Immature natural killer cell (primary cell): ENCODE data around the gene TMEM205. TPM values are rescaled to one million over a fixed set of nuclear protein-coding genes. Genes with fewer than 3 reads are reported as not detected.
A peak's percentile ranks its signal among the peaks of the same experiment; 100 is the strongest.

Source experiments
- DNase-seq, 3 donors: peaks; one replicate each; pipeline ENCODE4 v3.0.0; 2022; ENCODE audit warnings: mixed read lengths in 1 of 3
- H3K27ac Mint-ChIP-seq, 6 donors: one replicate each; pipeline ENCODE4 v1.8.0; 2020; ENCODE audit warnings: mixed read lengths in 6 of 6, mild to moderate bottlenecking in 5 of 6, inconsistent platforms in 4 of 6, moderate library complexity in 3 of 6
- H3K27me3 Mint-ChIP-seq, 3 donors: one replicate each; pipeline ENCODE4 v1.8.0; 2020 to 2021; ENCODE audit warnings: low read depth in 3 of 3, mild to moderate bottlenecking in 3 of 3, mixed read lengths in 3 of 3, moderate library complexity in 3 of 3, inconsistent platforms in 1 of 3
- H3K36me3 Mint-ChIP-seq, 3 donors: one replicate each; pipeline ENCODE4 v1.8.0; 2020; ENCODE audit warnings: mixed read lengths in 3 of 3, inconsistent platforms in 2 of 3, mild to moderate bottlenecking in 2 of 3
- H3K4me1 Mint-ChIP-seq, 2 donors: one replicate each; pipeline ENCODE4 v1.8.0; 2020; ENCODE audit warnings: inconsistent platforms in 2 of 2, mild to moderate bottlenecking in 2 of 2, mixed read lengths in 2 of 2, moderate library complexity in 1 of 2
- H3K4me3 Mint-ChIP-seq, 5 donors: one replicate each; pipeline ENCODE4 v1.8.0; 2020; ENCODE audit warnings: mild to moderate bottlenecking in 5 of 5, mixed read lengths in 5 of 5, inconsistent platforms in 3 of 5, moderate library complexity in 3 of 5
- H3K9me3 Mint-ChIP-seq, 6 donors: one replicate each; pipeline ENCODE4 v1.8.0; 2020; ENCODE audit warnings: mild to moderate bottlenecking in 6 of 6, mixed read lengths in 6 of 6, inconsistent platforms in 4 of 6, moderate library complexity in 3 of 6
- polyA plus RNA-seq, 3 donors: library from polyadenylated mRNA; unstranded; fragments of 300-500 nt; fragmentation: Illumina TruSeq; gene quantifications; one replicate each; pipeline ENCODE4 v1.2.3, GENCODE V29; 2021

Gene TMEM205
- polyA plus RNA-seq, 3 donors from 2014 or later, result 73.3 to 91.2 (median 81.4) TPM

DNA sequence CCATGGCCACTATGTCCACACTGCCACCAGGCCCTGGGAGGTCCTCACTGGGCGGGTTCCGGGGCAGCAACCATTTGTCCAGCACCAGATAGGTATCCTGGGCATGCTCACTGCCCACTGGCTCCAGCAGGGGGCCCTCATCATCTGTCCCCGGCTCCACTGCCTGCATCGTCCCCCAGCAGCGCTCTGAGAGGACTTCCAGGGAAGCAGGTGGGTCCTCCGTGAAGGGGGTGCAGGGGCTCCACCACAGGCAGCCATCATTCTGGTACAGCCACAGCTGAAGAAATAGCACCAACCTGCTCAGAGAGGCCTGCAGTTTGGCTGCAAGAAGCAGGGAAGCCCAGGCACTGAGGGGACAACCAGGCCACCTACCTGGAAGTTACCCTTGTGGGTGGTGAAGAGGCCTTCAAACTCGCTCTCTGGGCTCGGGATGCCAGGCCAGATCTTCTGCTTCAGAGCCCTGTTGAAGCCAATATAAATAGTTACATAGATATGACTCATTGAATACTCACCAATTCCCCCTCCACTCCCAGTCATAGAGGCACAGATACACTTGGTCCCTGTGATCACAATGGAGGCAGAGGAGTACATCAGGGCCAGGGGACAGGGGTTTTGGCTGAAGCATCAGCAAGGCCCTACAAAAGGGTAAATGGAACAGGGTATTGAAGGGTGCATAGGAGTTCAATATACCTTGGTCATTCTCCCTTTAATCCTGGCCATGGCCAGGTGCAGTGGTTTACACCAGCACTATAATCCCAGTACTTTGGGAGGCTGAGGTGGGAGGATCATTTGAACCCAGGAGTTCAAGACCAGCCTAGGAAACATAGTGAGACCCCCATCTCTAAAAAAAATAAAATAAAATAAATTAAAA, 32.5 kb upstream of the TMEM205 start:
- Mint-ChIP-seq H3K4me1 (peaks cover 28 to 37% of the 10 kb centered on the region in 2 donors), H3K4me3 (peak overlapping the region in 3 of 5 donors; percentile 17 to 50 (median 21))

DNA sequence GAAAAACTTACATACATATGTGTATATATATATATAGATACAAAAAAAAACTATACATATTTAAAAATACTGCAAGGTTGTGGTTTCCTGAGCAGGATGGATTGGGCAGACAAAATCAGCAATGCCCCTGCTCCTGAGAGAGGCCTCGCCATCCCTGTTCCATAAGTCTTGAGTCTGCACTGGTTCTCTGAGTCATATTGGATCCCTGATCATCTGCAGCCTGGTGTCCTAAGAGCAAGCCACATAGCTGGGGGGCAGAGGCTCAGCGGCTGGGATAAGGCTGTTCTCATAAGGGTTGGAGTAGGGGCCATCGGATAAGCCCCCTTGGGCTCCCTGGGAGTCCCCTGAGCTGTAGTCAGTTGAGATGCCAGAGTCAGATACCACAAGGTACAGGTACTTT, 31.7 kb upstream of the TMEM205 start:
- Mint-ChIP-seq H3K9me3 (no peaks in the 10 kb centered on the region), H3K4me3 (no peak overlapping the region), H3K4me1 (peaks cover 25 to 39% of the 10 kb centered on the region in 2 donors), H3K36me3 (peaks cover 4% of the 10 kb centered on the region in 3 donors), H3K27ac (peak overlapping the region in 1 of 6 donors; percentile 64), H3K27me3 (peaks cover 9 to 19% (median 16%) of the 10 kb centered on the region in 3 donors)
- no peak for DNase-seq

More for the DNA sequence above, 32.5 kb upstream of the TMEM205 start:
- peaks cover 4% of the 10 kb centered on the region in 3 donors for H3K36me3 Mint-ChIP-seq
- no peaks in the 10 kb centered on the region for H3K9me3 Mint-ChIP-seq
- DNase-seq, result no peak
- H3K27me3 Mint-ChIP-seq, result peaks cover 9 to 22% (median 16%) of the 10 kb centered on the region in 3 donors
- H3K27ac Mint-ChIP-seq, result peak overlapping the region in 1 of 6 donors; percentile 44

DNA sequence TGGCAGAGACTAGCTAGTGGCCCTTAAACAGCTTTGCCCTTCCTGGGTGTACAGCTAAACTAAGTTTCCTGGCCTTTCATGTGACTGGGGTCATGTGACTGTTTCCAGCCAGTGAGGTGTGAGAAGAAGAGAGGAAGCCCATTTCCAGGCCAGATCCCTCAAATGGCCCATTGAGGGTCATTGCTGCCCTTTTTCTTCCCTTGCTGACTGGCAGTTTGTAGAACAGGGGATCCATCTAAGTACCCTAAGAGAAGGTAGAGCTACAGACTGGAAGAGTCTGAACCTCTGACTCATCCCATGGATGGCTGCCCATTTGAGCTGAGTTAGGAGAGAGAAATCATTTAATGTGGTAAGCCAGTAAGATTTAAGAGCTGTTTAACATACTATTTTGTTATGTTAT, 31.2 kb upstream of the TMEM205 start:
- peak overlapping the region; percentile 18 to 87 (median 72) for H3K27ac Mint-ChIP-seq
- H3K4me1 Mint-ChIP-seq, result peaks cover 21 to 36% of the 10 kb centered on the region in 2 donors
- H3K27me3 Mint-ChIP-seq, result peaks cover 9 to 15% (median 13%) of the 10 kb centered on the region in 3 donors
- no peaks in the 10 kb centered on the region for H3K9me3 Mint-ChIP-seq
- H3K36me3 Mint-ChIP-seq, result peaks cover 4% of the 10 kb centered on the region in 3 donors
- DNase-seq, result no peak
- H3K4me3 Mint-ChIP-seq, result peak overlapping the region in 4 of 5 donors; percentile 3 to 64 (median 47)

DNA sequence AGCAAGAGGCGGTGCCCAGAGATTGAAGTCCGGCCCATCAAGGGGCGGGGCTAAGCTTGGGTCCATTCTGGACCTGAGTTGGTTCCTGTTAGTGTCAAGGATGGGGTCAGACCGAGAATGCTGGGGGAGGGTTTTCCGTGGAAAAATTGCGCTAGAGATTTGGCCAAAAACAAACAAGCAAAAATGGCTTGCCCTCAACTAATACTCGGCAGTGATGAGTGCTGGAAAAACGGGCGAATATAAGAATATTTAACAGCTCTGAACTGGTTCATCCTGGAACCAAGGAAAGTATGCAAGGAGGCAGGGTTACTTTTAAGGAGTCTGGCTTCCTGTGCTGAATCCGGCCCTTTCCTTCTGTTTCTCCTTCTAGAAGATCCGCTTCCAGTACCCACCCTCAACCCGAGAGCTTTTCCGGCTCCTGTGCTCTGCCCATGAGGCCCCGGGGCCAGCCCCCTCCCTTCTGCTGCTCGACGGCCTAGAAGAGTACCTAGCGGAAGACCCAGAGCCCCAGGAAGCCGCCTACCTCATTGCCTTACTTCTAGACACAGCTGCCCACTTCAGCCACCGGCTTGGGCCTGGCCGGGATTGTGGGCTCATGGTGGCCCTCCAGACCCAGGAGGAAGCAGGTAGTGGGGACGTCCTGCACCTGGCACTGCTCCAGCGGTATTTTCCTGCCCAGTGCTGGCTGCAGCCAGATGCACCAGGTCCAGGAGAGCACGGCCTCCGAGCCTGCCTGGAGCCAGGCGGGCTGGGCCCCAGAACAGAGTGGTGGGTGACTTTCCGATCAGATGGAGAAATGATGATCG, 29.3 kb upstream of the TMEM205 start:
- peaks cover 8 to 11% (median 11%) of the 10 kb centered on the region in 3 donors for H3K36me3 Mint-ChIP-seq
- no peaks in the 10 kb centered on the region for H3K27me3 Mint-ChIP-seq
- H3K4me3 Mint-ChIP-seq, result no peak overlapping the region
- peak; percentile 59 to 68 (median 68) for DNase-seq
- H3K9me3 Mint-ChIP-seq, result no peaks in the 10 kb centered on the region
- no peak overlapping the region for H3K27ac Mint-ChIP-seq
- peaks cover 5 to 19% of the 10 kb centered on the region in 2 donors for H3K4me1 Mint-ChIP-seq

DNA sequence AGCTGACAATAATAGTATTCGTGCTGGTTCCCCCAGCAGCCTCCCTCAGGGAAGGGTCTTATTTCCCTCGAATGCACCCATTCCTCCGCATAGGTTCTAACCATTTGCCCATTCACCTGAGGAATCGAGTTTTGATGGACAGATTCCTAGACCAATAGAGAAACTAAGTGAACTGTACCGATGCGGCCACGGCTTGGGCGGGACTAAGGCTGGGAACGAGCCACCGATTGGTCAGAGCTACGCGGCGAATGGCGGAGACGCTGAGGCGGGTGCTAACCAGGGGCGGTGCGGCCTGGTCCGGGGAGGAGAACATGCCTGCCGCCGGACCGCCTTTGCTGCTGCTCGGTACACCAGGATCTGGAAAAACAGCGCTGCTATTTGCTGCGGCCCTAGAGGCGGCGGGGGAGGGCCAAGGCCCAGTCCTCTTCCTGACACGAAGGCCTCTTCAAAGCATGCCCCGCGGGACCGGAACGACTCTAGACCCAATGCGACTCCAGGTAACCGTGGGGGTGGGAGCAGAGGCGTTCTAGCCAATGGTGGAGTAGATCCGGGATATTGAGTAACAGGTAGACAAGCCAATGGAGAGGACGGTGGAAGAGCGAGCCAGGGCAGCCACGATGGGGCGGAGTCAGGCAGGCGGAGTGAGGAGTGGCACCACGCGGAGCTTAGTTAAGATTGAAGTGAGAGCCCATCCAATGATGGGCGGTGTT, 28.5 kb upstream of the TMEM205 start, which contains the start of gene SWSAP1:
SWSAP1 (plus strand) TSS at position 234 of the 710 bp plus-strand sequence; CDS start at position 249, 15 bp downstream.
- Mint-ChIP-seq H3K9me3 (no peaks in the 10 kb centered on the region), H3K4me1 (peaks cover 0 to 14% of the 10 kb centered on the region in 2 donors), H3K4me3 (peak within 1 kb of the TSS in 1 of 5 donors; percentile 38), H3K27me3 (no peaks in the 10 kb centered on the region), H3K36me3 (peaks cover 8 to 12% (median 11%) of the 10 kb centered on the region in 3 donors), H3K27ac (no peak within 1 kb of the TSS)
- DNase-seq, result peak; percentile 98 to 99 (median 99)

DNA sequence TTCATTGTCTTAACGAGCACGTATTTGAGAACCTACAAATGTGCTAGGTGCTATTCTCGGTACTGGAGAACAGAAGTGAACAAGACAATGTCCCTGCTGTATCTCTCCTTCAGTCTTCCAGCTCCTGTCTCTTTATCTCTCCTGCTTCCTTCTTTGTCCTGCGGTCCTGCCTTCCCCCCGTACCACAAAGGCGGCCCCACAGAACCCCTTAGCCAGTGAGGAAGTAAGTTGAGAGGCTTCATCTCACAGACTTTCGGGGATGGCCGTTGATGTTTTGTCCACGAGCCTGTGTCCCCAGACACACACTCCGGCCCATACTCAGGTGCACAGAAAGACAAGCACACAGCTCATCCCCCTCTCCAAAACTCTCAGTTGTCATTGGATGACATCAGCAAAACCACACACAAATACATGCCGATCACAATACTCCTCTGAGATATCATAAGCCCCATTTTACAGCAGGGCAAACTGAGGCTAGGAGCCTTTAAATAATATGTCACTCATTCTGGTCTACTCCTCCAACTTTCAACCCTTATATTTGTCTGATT, 27.9 kb upstream of the TMEM205 start:
- DNase-seq, result no peak

DNA sequence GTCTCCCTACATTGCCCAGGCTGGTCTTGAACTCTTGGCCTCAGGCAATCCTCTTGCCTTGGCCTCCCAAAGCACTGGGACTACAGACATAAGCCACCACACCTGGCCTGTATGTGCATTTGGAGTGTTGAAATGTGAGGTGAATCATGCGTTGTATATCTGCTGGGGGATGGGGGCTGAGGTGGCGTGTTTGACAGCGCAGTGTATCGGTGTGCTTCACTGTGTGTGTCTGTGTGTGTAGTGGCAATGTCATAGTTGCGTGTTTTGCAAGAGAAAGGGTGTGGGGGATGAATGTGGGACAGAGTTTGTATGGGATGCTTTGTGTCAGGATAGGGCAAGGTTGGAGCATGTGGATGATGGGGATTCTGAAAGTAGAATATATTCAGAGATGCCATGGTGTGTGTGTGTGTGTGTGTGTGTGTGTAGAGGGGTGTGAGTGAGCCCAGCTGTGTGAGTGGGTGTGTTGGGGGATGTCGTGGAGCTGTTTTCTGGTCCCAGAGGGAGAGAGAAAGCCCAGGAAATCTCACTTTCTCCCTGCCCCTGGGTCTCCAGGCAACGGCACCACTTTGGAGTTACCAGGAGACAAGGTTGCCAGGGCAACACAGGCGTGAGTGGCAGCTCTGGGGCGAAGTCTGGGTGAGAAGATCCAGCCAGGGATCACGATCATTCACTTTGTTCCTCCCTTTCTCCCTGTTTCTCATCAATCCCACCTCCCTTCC, 27.3 kb upstream of the TMEM205 start:
- Mint-ChIP-seq H3K9me3 (no peaks in the 10 kb centered on the region), H3K4me3 (peak overlapping the region in 3 of 5 donors; percentile 15 to 57 (median 38)), H3K27me3 (peaks cover 0 to 2% (median 0%) of the 10 kb centered on the region in 3 donors), H3K4me1 (peaks cover 0 to 14% of the 10 kb centered on the region in 2 donors), H3K36me3 (peaks cover 11 to 16% (median 11%) of the 10 kb centered on the region in 3 donors), H3K27ac (peak overlapping the region in 2 of 6 donors; percentile 29 to 55)
- no peak for DNase-seq

More for the DNA sequence above, 27.9 kb upstream of the TMEM205 start:
- Mint-ChIP-seq H3K36me3 (peaks cover 11 to 16% (median 11%) of the 10 kb centered on the region in 3 donors), H3K4me1 (peaks cover 0 to 14% of the 10 kb centered on the region in 2 donors), H3K27me3 (no peaks in the 10 kb centered on the region), H3K4me3 (no peak overlapping the region), H3K9me3 (no peaks in the 10 kb centered on the region), H3K27ac (no peak overlapping the region)

DNA sequence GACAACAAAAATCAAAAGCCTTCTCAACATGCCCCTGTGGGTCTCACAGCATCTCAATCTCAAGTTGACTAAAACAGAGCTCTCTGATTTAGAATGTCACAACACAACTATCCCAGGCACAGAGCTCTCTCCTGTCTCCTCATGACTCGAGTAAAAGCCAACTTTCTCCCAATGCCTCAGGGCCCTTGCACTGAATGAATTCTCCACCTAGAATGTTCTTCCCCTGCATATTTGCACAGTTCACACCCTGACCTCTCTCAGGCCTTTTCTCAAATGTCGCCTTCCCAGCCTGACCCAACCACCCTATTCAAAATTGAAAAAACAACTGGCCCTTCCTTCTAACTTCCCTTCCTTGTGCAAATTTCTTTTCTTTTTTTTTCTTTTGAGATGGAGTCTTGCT, 24.7 kb upstream of the TMEM205 start:
- Mint-ChIP-seq H3K9me3 (no peaks in the 10 kb centered on the region), H3K4me1 (peaks cover 0 to 5% of the 10 kb centered on the region in 2 donors), H3K27ac (no peak overlapping the region)

DNA sequence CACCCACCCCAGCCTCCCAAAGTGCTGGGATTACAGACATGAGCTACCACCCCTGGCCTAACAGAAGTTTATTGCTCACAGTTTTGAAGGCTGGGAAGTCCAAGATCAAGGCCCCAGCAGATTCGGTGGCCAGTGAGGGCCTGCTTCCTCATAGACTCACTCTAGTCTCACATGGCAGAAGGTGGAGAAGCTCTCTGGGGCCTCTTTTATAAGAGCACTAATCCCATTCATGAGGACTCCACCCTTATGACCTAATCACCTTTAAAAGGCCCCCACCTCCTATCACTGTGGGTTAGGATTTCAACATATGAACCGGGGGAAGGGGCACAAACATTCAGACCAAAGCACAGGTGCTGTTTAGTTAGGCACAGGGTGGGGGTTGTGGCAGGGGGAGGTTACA, 21.5 kb upstream of the TMEM205 start:
- no peak for DNase-seq
- H3K36me3 Mint-ChIP-seq, result peaks cover 6 to 12% (median 10%) of the 10 kb centered on the region in 3 donors
- H3K4me3 Mint-ChIP-seq, result no peak overlapping the region
- no peaks in the 10 kb centered on the region for H3K4me1 Mint-ChIP-seq
- no peak overlapping the region for H3K27ac Mint-ChIP-seq
- no peaks in the 10 kb centered on the region for H3K9me3 Mint-ChIP-seq
- H3K27me3 Mint-ChIP-seq, result peaks cover 0 to 4% (median 0%) of the 10 kb centered on the region in 3 donors

More for the DNA sequence above, 24.7 kb upstream of the TMEM205 start:
- DNase-seq, result no peak
- Mint-ChIP-seq H3K27me3 (peaks cover 0 to 4% (median 0%) of the 10 kb centered on the region in 3 donors), H3K4me3 (no peak overlapping the region), H3K36me3 (peaks cover 6 to 12% (median 10%) of the 10 kb centered on the region in 3 donors)

DNA sequence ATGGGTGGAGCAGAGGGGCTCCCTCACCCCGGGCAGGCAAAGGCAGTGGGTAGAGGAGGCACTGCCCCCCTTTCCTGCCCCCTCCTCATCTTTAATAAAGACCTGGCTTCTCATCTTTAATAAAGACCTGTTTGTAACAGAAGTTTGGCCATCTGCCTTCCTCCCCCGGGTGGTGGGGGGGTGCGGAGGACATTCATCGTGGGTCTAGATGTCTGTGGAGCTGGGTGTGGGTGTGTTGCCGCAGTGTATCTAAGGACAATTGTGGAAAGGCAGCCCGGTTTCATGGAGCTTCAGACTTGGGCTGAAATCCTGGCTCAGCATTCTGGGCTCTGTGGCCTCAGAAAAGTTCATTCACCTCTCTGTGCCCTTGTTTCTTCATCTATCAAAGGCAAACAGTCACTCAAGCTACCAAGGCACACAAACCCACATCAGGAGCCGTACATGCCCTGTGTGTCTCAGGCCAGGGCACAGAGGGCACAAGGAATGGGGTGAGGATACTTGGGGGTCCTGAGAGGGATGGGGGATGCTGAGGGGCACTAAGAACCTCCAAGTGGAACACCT, 19.6 kb upstream of the TMEM205 start:
- H3K4me1 Mint-ChIP-seq, result no peaks in the 10 kb centered on the region

DNA sequence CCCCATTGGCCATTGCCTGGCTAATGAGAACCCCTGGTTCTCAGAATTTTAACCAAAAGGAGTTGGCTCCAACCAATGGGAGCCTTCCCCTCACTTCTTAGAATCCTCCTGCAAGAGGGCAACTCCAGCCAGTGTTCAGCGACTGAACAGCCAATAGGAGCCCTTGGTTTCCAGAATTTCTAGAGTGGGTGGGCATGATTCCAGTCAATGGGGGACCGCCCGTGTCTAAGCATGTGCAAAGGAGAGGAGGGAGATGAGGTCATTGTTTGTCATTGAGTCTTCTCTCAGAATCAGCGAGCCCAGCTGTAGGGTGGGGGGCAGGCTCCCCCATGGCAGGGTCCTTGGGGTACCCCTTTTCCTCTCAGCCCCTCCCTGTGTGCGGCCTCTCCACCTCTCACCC, 18.9 kb upstream of the TMEM205 start:
- H3K27me3 Mint-ChIP-seq, result peaks cover 0 to 4% (median 2%) of the 10 kb centered on the region in 3 donors
- no peaks in the 10 kb centered on the region for H3K4me1 Mint-ChIP-seq
- H3K9me3 Mint-ChIP-seq, result no peaks in the 10 kb centered on the region
- H3K27ac Mint-ChIP-seq, result no peak overlapping the region
- H3K4me3 Mint-ChIP-seq, result no peak overlapping the region
- DNase-seq, result no peak
- H3K36me3 Mint-ChIP-seq, result peaks cover 3 to 5% (median 3%) of the 10 kb centered on the region in 3 donors

More for the DNA sequence above, 19.6 kb upstream of the TMEM205 start:
- Mint-ChIP-seq H3K4me3 (no peak overlapping the region), H3K36me3 (peaks cover 3 to 6% (median 5%) of the 10 kb centered on the region in 3 donors), H3K9me3 (no peaks in the 10 kb centered on the region), H3K27me3 (peaks cover 0 to 4% (median 2%) of the 10 kb centered on the region in 3 donors), H3K27ac (no peak overlapping the region)
- no peak for DNase-seq

DNA sequence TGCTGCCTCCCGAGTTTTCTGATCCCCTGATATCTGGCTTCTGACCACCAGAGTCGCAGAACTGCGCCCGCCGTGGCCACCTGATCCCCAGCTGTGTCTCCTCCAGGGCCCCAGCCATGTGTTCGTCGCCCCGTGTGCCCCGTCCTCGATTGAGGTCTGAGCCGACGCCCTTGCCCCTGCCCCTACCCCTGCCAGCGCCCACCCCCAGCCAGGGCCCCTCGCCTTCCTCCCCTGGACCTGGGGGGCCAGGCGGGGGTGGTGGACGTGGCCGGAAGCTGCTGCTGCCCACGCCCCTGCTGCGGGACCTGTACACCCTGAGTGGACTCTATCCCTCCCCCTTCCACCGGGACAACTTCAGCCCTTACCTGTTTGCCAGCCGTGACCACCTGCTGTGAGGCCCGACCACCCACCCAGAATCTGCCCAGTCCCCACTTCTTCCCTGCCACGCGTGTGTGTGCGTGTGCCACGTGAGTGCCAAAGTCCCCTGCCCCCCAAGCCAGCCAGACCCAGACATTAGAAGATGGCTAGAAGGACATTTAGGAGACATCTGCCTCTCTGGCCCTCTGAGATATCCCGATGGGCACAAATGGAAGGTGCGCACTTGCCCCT, 18.3 kb upstream of the TMEM205 start:
- Mint-ChIP-seq H3K4me3 (no peak overlapping the region), H3K27ac (no peak overlapping the region), H3K4me1 (no peaks in the 10 kb centered on the region), H3K36me3 (peaks cover 3% of the 10 kb centered on the region in 3 donors), H3K27me3 (peaks cover 0 to 4% (median 2%) of the 10 kb centered on the region in 3 donors), H3K9me3 (no peaks in the 10 kb centered on the region)
- DNase-seq, result no peak
